Measurements from ENCODE around the gene CABP1.

- TF ChIP-seq CTCF (IDR thresholded peaks at IDR 0.05) (no peak), POLR2A (IDR thresholded peaks at IDR 0.05) (no peak)
Observed at GRCh38 chr12:120631097-120631496, 9.3 kb upstream of the CABP1 start.
